GM23248 (cell line): ENCODE measurements around the gene GSG1L.

Source experiments
- EZH2 ChIP-seq: fragments of 200-600 bp; sonication (generic); IDR thresholded peaks from 2 replicates; pipeline ENCODE4 v1.6.1; 2018; ENCODE audit warnings: antibody characterized with exemption, mild to moderate bottlenecking; ENCODE audit not compliant: insufficient read depth, poor library complexity, severe bottlenecking
- EZH2phosphoT487 ChIP-seq: fragments of 200-600 bp; sonication (generic); IDR thresholded peaks from 2 replicates; pipeline ENCODE4 v1.6.1; 2018; ENCODE audit warnings: antibody characterized with exemption, moderate library complexity, mild to moderate bottlenecking, low read depth; ENCODE audit not compliant: insufficient read depth

DNA sequence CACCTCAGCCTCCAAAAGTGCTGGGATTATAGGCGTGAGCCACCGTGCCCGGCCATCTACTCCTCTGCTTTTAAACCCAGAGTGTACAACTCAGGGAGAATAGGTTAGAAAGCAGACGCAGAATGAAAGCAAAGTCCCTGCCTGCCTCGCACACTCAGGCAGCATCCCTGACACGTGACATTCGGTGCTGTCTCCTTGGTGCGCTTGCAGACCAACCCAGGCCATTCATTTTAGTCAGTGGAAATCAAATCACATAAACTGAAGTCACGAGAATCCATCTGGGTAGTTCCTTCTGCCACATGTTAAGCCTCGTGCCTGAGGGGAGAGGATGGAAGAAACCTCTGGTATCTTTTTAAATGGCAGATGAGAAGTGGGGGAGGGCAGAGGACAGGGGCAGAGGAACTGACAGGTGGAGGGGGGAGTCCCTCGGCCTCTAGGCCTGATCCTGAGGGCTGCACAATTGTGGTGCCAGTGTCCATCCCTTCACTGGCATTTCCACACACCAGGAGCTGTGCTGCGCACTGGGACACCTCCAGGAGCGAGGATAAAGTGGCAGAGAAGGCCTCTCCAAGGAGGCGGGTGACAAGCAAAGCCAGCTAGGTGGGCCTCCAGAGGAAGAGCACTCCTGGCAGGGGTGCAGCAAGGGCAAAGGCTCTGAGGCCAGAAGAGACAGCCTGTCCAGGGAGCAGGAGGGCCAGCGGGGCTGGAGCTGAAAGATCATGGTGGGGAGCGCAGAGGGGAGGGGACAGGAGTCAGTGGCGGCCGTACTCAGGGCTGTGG lies 317.2 kb downstream of the GSG1L start:
- TF ChIP-seq EZH2, result no peak
- TF ChIP-seq EZH2phosphoT487, result no peak
